ENCODE results near the gene TTC33.
A peak's percentile ranks its signal among the peaks of the same experiment; 100 is the strongest.

Gene TTC33

DNA sequence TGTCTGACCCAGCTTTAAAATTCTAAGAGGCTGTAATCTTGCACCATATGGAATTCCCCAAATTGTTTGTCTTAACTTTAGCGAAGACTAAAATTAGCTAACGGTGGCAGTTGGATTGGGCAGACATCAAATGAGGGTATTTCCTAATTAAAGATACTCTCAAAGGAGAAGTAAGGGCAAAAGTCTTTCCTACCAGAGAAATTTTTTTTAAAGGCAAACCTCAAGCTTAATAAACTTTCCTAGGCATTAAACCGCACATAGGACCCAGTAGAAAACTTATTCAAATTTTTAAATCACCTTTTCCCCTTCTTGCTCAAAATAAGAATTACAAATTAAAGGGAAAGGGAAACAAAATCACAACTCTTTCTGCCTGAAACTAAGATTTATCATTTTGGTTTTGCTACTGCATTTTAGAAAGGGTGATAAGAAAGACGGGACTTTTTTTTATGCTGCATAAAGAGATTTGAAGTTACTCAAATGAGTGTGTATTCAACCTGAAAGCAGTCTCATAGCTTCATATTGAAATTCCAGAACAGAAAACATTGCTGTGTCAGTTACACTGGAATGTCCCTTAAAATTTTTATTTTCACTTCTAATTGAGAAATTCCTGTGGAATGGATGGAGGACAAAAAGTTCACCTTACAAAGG is 265.2 kb downstream of the TTC33 start:
- no peak for DNase-seq (ENCODE audit: low read depth in 2 of 2, low spot score in 1 of 2)

DNA sequence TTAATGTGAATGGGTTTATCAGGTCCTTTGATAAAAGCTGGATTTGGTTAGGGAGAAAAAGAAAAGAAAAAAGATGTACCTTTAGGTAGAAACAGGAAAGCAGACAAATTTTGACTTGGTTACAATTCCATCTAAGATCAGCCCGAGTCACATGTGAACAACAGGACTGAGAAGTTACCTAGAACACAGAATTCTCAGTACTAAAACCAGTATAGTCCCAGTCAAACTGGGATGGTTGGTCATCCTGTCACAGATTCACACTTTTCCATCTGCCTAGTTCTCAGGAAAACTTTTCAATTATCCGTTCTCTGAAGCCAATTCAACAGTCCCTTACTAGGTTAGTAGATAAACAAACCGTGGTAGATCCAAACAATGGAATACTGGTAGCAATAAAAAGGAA is 266.3 kb downstream of the TTC33 start:
- DNase-seq (ENCODE audit: low read depth in 2 of 2, low spot score in 1 of 2), result no peak

DNA sequence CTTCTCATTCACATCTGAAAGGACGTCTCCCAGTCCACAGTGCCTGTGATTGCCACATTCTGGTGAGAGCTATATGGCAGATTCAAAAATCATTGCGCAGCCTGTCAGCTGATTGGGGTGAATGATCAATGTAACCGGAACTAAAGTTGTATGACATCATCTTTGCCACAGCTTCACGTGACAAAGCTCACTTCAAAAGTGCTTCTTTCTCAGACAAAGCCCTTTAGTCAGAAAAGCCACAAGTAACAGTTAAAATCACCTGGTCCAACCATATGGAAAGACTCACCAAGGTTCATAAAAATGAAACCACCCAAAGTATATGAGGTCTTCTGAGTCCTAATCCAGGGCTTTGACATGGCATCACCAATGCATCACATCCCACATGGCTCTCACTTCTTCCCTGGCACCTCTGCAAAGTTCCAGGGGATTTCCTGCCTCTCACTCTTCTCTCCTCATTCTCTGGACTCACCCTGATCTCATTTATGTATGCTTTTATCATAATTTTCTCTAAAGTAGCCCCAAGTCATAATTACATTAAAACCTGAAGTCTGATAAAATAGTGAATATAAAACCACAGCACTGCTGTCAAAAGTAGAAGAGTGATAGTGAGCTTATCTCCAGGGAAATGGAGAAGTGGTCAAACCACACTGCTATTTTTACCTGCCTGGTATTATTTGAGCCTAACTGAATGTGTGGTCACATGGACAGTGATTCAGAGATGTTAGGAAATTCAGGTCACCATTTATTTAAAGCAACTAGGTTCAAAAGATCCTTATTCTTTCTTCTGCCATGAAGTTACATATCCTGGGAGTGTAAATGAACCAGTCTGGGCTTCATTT is 269.1 kb downstream of the TTC33 start:
- peak; percentile 24 to 41 for DNase-seq (ENCODE audit: low read depth in 2 of 2, low spot score in 1 of 2)

DNA sequence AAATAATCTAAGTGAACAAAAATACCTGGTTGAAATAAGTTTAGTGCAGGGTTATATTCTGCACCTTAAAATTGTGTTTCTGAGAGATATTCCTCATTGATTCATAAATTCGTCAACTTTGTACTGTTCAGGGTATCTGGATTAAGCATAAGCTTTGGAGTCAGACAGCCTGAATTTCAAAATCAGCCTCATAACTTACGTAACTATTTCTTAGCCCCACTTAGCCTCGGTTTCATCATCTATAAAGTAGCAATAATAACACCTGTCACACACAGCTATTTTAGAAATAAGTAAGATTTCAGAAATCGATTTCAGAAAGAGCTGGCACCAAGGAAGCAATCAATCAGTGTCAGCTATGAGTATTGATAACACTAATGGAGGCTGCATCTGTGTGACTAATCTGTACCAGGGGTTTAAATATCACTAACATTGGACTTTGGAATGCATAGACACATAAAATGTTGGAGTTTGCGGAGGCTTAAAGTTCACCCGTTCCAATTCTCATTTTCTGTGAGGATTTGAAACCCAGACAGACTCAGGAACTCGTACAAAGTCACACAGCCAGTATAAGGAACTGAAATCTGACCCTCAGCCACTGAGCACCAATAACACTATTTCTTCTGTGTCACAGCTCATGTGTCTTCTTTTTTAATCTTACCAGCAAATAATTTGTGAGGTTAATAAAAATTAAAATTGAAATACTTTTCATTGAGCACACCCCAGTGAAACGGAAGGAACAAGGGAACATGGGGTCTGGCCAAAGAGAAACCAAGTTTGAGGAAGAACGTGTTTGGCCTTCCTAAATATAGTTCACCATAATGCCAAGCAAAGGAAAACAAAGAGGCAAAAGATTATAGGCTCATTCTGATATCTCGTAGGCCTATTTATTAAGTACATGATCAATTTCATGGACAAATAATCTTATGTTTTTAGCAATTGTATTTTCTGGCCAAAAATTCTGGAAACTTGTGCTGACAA is 270.5 kb downstream of the TTC33 start:
- no peak for DNase-seq (ENCODE audit: low read depth in 2 of 2, low spot score in 1 of 2)

DNA sequence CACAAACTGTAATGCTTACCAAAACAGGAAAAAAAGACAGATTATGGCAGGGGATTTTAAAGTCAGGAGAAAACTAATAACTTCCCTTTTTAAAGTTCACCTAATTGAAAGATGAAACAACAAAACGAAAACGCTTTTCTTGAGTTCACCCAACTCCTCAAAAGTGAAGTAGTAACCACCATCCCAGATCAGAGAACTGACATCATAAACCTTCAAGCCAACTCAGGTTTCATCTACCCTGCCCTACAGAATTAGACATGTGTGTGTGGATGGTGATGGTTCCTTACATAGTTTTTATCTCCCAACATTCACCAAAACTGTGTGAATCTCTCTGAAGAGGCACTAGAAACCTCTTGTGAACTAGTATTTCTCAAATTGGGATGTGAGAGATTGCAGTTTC is 271.3 kb downstream of the TTC33 start:
- DNase-seq (ENCODE audit: low read depth in 2 of 2, low spot score in 1 of 2), result no peak

DNA sequence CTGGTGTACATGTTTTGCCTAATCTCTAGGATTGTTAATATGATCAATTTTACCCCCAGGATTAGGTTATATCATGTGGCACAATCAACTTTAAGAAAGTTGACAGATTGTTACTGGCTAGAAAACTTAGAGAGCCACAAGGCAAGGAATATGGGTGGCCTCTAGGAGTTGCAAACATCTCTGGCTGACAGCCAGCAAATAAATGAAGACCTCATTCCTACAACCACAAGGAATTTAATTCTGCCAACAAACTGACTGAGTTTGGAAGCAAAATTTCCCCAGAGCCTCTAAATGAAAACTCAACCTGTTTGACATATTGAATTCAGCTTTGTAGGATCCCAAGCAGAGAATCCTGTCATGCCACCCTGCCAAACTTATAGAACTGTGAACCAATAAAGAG is 272.4 kb downstream of the TTC33 start:
- no peak for DNase-seq (ENCODE audit: low read depth in 2 of 2, low spot score in 1 of 2)

DNA sequence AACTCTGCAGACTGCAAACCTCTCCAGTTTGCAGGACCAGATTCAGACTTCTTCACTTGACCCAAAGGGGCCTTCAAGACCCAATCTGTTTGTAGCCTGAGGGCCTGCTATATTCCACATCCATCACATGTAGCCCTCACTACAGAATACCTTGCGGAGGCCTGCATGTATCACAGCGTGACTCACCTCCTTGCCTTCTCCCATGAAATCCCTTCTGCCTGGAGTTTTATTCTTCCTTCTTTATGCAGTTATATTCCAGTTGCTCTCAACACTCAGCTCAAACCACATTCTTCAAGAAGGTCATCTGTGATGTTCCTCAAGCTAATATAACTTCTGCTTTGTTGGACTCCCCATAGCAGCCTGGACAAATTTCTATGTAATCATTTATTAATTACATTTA is 274.5 kb downstream of the TTC33 start:
- DNase-seq (ENCODE audit: low read depth in 2 of 2, low spot score in 1 of 2), result no peak

DNA sequence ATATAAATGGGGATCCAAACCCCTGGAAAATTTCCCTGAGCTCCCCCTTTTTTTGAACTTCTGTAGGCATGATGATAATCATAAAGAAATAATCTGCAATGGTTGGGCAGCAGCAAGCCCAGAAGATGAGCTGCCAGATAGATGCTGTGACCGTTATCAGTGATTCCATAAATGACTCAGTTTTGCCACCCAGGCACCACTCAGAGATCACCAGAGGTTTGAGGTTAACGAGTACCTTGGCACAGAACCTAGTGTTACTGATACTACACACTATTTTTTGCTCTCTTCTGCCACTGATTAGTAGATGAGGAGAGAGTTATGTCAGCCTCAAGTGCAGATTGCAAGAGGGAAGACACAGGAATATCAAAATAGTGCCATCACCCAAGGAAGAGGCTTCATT is 275.4 kb downstream of the TTC33 start:
- DNase-seq (ENCODE audit: low read depth in 2 of 2, low spot score in 1 of 2), result peak in 1 of 2 donors; percentile 8

DNA sequence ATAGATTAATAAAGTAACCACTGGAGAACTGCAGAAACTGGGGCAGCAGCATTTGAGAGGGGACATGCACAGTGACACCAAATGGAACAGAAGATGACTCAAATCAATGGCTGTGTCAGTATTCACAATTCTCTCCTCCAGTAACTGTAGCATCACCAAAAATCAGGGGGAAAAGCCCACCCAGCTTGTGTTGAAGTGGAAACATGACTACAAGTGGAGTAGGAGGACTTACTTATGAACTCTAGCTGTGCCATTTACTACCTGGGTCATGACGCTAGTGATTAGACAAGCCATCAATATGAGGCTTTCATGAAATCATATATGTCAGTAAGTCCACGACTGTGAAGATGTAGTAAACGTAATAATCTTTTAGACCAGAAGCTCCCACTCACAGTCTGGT is 275.8 kb downstream of the TTC33 start:
- no peak for DNase-seq (ENCODE audit: low read depth in 2 of 2, low spot score in 1 of 2)

DNA sequence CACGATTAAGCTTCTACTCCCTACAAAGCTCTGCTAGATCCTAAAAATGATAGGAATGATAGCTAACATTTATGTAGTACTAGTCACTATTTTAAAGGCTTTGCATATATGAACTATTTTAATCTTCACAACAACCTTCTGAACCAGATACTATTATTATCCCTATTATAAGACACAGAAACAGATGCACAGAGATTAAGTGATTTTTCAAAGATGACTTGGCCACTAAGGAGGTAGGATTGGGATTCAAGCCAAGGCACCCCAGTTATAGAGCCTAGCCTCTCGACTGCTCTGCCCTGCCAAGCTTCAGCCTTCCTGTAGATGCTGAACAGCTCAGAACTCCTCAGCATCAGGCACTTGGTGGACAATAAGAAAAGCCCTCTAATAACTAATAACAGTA is 277.0 kb downstream of the TTC33 start:
- DNase-seq (ENCODE audit: low read depth in 2 of 2, low spot score in 1 of 2), result no peak

DNA sequence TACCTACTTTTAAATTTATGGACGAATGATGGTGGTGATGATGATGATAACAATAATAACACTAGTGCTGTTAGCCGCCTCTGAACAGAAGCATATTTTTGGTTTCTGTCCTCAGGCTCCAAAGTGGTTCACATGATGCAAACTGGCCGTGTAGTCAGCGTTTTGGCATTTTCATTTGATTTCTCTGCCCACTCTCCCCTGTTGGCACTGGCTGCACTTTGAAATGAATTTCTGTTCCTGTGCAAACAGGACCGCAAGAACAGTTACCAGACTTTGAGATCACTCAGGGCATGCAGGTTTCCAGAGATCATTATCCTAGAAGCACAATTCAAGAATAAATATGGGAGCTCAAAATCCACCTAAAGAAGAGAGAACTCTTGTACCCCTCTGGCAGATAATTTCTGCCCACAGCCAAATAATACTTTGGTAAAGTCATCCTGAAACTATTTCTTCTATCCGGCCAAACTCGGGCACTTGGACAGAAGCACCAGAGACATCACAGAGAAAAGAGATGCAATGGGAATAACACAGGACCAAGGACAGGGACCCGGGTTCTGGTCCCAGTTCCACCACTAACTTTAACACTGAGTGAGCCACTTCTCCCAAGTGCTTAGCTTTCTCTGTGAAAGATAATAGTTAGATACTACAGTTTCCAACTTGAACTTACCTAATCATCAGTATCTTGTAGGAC is 277.8 kb downstream of the TTC33 start:
- no peak for DNase-seq (ENCODE audit: low read depth in 2 of 2, low spot score in 1 of 2)

DNA sequence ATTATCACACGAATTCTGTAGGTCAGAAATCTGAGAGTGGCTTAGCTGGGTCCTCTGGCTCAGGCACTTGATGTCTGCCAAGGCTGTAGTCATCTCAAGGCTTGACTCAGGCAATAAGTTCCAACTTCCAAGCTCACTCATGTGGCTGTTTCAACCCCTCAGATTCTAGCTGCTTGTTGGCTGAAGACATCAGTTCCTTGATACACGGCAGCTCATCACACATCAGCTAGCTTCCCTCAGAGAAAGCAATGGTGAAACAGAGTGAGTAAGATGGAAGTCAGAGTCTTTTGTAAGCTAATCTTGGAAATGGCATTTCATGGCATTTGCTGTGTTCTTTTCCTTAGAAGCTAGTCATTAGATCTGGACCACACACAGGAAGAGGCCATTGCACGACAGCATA is 280.2 kb downstream of the TTC33 start:
- no peak for DNase-seq (ENCODE audit: low read depth in 2 of 2, low spot score in 1 of 2)

DNA sequence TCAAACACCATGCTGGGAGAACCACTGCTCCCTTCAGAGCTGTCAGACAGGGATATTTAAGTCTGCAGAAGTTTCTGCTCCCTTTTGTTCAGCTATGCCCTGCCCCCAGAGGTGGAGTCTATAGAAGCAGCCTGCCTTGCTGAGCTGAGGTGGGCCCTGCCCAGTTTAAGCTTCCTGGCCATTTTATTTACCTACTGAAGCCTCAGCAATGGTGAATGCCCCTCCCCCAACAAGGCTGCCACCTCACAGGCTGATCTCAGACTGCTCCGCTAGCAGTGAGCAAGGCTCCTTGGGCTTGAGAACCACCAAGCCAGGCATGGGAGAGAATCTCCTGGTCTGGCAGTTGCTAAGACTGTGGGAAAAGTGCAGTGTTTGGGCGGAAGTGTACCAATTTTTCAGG is 281.5 kb downstream of the TTC33 start:
- DNase-seq (ENCODE audit: low read depth in 2 of 2, low spot score in 1 of 2), result no peak

DNA sequence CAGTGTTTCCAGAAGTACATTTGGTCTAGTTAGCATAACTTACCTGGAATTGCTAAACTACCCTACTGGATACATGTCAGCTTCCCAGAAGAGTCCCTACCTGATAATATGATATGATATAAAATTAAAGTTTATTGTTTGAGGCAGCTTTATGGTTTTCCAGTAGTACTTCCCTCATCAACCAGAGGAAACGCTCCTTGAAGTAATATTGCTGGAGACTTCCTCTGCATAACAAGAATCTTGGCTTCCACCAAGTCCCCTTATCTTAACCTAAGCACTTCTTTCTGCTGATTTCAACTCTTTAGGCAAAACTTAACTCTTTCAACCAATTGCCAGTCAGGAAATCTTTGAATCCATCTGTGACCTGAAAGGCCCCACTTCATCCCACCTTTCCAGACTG is 290.3 kb downstream of the TTC33 start:
- DNase-seq (ENCODE audit: low read depth in 2 of 2, low spot score in 1 of 2), result no peak

DNA sequence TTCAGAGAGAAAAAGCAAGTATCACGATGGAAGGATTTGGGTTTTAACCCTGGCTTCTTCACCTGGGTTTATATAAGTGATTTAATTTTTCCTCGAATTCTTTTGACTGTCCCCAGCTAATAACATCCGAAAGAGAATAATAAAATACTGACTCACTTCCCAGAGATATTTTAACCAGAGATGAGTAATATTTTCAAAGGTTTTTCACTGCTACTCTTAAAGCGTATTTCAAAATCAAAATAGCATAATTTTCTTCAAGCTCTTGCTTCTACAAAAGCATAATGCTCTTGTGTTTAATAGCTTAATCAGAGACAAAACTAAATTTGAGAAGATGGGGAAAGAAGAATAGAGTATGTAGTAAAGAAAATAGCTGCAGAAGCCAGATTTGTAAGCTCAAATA is 291.2 kb downstream of the TTC33 start:
- DNase-seq (ENCODE audit: low read depth in 2 of 2, low spot score in 1 of 2), result no peak
